ENCODE results near the gene FBN2. TPM values are rescaled to one million over a fixed set of nuclear protein-coding genes. Genes with fewer than 3 reads are reported as not detected.

FBN2 gene
- 1 to 10 TPM; 1.6 to 6.9 TPM for total RNA-seq
- long read RNA-seq, partial matches to known transcripts, result 4 of 6 reads
- long read RNA-seq, other reads (novel, unspliced or antisense), result 2 of 6 reads

DNA sequence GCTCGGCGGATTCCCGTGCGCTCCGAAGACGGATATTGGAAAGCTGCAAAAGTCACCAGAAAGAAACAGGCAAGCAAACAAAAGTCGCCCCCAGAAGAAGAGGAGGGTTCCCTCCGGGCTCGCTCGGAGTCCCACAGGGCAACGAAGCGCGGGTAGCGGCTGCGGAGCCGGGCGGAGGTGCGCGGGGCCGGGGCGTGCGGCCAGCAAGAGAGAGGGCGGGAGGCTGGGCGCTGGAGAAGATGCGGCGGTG lies at the start of gene FBN2:
TSS of gene FBN2 (minus strand) at position 246 of the 250 bp plus-strand sequence. CDS start 642 bp downstream, outside the sequence.
- intact Hi-C loops (cut with DNase I), result no loop called here
- ATAC-seq, result no peak
- no peak for DNase-seq

DNA sequence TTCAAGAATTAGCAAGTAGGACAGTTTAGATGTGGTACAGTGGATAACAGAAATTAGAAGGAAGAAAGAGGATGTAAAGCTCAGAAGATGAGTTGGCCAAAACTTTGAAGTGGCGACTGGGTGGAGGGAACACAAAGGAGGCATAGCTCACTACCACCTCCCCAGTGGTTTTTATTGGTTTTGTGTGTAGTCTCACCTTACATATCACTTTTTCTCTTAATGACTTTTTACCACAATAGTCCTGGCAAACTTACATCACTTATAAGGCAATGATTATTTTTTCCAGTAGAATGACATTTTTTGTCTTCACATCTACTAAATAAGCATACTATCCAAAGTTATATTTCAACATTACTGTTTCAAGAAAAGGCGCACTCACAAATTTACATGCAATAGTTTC lies 49.2 kb upstream of the FBN2 start:
- no peak for ATAC-seq
- intact Hi-C loops (cut with DNase I), result no loop called here
- no peak for DNase-seq

DNA sequence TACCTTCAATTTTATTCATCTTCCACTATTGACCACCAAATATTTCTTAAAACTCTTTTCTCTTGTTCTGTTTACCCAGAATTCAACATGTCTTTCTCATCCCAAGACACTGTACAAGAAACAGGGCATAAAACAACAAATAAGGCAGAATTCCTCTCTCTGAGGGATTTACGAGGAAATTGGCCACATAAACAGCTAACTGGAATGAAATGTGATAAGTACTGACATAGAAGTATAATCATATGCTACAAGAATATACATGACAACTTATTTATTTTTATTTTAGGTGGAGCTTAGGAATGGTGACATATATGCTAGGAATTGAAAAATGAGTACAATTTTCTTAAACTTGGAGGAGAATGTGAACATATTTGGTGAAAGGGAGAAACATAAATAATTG lies 48.8 kb upstream of the FBN2 start:
- intact Hi-C loops (cut with DNase I), result no loop called here
- DNase-seq, result no peak
- ATAC-seq, result no peak

DNA sequence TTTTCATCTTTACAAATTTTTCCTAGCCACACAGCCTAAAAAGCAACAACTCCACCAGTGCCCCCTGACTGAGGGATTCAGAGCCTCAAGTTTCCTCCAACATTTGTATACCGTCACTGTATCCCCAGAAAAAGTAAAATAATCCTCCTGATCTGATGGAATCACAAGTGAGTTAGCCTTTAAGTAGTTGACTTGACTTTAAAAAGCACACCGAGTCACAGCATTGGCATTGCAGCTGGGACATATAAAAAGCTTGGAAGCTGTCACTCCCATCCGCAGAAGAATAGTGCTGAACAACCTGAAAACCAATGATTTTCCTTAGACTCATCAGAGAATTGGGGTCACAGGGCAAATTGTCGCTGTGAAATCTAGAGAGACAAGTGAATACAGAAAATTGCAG lies 41.6 kb upstream of the FBN2 start:
- intact Hi-C loops (cut with DNase I), result no loop called here
- DNase-seq (no peak), ATAC-seq (no peak)

DNA sequence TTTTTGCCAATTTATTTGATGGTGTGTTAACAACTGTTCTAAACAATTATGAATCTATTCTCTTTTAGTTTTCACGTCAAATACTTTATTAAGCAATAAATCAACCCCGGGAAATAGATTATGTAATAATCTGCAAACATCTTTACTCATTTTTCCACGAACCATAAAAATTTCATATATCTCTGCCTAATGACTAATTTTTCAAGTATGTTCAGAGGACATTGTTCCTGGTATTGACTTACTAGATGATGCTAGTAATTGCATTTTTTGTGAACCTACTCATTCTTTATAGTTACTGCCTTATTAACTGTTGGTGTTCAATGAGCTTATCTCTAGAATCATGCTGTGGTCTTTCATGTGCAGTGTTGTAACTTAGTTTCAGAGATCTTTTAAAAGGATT lies 41.0 kb upstream of the FBN2 start:
- ATAC-seq, result no peak
- intact Hi-C loops (cut with DNase I), result no loop called here
- no peak for DNase-seq

DNA sequence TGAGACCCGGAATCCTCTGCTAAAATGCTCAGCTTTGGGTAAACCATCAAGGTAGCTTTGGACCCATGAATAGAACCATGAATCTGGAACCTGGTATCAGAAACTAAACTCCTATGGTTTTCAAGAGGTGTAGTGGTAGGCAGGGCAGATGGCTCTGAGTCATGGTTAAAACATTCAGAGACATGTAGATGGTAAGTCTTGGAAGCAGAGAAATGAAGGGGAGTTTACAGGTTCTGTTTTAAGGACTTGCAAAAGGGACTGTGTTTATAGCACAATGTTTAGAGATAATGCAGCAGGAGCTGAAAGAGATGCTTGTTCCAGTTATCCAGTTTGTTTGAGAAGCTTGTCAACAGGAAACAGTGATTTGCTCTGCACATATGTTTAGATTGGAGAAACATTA lies 36.0 kb upstream of the FBN2 start:
- no peak for DNase-seq
- no peak for ATAC-seq
- intact Hi-C loops (cut with DNase I), result no loop called here

DNA sequence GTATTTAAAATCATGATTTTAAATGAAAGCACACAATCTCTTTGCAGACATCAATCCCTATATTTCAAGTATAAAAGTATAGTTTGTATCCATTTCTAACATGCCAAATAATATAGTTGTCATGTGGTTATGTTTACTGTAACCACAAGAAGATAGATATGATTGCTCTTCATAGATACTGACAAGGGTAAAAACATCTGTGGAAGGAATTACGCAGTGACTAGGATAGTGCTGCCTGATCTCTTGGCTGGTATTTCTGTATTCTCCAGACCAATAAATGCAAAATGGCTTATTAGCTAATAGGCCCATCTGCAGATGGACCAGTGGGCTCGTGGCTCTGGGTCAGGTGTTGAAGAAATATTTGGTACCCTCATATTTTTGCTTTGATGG lies 34.9 kb upstream of the FBN2 start:
- DNase-seq, result no peak
- ATAC-seq, result no peak
- intact Hi-C loops (cut with DNase I), result no loop called here

DNA sequence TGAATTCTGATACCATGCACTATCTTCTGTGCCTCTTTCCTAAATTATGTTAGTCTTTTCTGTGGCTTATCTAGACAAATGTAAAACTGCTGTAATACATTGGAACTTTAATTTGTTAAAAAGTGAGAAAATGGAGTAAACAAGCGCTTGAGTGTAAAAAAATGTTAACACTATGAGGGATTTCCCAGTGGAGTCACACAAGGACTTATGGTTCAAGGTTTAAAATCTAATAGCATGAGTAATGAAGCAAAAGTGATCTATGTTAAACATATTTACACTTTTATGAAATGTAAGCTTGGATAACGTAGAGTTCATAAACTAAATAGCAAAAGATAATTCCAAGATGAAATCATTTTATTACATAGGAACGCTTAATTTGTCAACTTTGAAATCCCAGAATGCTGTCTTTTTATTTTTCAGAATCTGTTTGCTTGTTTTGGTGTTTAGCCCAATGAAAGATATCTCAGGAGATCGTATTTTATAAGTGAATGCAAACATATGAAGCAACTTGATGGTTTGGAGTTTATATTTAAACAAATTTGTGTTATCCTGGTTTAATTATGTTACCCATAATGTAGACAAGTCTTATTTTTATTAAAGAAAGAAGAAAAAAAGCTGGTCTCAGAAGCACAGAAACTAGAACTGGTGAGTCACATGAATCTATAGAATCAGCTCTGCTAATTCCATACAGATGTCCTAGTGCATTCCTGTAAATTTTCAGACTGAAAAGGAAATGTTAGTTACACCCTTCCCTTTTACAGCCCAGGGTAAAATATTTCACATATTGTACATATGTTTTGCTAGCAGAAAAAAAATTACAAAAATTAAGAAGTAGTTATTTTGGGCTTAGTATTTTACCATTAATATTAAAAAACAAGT lies 34.2 kb upstream of the FBN2 start:
- ATAC-seq (no peak), DNase-seq (no peak)
- intact Hi-C loops (cut with DNase I), result no loop called here

DNA sequence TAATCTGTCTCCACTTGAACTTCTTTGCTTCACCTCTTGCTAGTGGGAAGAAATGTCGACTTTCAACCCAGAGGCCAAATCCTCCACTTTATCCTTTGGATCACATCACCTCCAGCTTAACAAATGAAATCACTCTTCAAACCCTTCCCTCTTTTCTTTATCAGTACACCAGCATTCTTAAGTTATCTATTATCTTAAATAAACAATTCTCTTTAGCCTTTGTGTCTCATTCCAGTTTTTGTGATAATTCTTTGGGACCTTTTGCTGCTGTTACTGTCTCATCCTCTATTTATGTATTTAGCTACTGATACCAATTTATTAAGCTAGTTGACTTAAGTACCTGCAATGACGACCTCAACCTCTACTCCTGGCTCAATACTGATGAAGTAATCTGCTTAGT lies 28.1 kb upstream of the FBN2 start:
- no peak for DNase-seq
- ATAC-seq, result no peak
- intact Hi-C loops (cut with DNase I), result no loop called here

DNA sequence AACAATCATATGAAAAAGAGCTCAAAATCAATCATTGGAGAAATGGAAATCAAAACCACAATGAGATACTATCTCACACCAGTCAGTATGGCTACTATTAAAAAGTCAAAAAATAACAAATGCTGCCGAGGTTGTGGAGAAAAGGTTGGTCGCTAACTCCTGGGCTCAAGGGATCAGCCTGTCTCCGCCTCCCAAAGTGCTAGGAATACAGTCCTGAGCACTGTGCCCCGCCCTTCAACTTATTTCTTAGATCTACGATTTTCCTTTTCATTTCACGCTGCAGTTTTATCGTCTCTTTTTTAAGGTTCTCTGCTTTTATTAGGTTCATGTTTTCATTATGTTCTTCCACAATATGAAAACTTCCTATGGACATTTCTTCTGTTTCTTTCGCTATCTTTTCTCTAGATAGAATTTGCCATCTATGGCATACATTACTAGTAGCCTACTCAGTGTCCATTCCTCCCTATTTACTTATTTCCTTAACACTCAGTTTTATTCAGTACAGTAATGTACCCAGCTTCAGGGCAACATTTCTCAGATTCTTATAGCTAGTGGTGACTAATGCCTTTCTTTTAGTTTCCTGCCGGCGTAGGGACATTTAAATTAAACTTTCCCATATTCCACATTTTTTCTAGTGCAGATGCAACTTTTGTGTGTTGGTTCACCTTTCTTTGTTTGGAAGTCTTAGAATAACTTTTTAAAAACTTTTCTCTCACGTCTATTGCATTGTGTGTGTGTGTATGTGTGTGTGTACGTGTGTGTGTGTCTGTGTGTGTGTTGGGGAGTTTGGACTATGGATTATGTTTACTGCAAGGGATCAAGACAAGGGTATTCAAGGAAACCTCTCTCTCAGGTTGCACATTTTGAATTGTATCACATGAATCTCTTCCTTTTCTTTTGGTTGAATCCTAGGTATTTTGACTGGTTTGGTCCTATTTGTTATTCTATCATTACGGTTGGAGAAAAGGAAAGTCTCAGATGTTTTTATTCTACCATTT lies 21.6 kb upstream of the FBN2 start:
- intact Hi-C loops (cut with DNase I), result no loop called here
- no peak for DNase-seq
- no peak for ATAC-seq

DNA sequence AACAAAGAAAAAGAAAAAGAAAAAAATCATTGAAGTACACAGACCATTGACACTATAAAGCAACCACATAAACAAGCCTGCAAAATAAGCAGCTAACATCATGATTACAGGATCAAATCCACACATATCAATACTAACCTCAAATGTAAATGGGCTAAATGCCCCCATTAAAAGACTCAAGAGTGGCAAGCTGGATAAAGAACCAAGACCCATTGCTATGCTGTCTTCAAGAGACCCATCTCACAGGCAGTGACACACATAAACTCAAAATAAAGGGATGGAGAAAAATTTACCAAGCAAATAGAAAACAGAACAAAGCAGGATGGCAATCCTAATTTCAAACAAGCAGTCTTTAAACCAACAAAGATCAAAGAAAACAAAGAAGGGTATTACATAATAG lies 15.7 kb upstream of the FBN2 start:
- intact Hi-C loops (cut with DNase I), result no loop called here
- no peak for DNase-seq
- ATAC-seq, result no peak

DNA sequence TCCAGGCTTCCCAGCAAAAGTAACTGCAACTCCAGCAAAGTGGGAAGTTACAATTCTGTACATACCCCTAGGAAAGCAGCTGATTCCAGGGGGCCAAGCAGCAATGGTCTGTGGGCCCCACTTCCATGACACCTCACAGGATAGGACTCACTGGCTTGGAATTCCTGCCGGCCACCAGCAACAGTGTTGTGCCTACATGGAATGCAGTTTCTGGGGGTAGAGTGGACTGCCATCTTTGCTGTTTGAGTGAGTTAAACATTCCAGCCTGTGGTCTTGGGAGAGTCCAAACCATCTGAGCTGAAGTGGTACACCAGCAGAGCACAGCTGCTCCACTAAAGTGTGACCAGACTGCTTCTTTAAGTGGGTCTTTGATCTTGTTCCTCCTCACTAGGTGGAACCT lies 13.4 kb upstream of the FBN2 start:
- intact Hi-C loops (cut with DNase I), result no loop called here
- ATAC-seq (no peak), DNase-seq (no peak)

DNA sequence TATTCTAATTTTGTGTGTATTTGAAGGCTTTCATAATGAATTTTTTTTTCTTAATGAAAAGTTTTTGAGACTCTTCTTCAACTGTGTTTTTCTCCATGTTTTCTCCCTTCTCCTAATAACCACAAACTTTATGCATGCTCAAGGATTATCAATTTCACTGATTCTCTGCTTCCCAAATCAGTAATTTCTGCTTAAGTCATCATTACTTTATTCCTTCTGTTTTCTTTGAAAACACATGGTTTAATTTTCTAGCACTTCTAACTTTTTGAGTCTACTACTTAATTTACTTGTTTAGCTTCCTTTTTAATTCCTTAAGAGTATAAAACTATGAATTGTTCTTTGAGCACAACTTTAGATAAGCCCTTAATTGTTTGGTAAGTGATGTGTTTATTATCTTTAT lies 11.5 kb upstream of the FBN2 start:
- ATAC-seq (no peak), DNase-seq (no peak)
- intact Hi-C loops (cut with DNase I), result no loop called here

DNA sequence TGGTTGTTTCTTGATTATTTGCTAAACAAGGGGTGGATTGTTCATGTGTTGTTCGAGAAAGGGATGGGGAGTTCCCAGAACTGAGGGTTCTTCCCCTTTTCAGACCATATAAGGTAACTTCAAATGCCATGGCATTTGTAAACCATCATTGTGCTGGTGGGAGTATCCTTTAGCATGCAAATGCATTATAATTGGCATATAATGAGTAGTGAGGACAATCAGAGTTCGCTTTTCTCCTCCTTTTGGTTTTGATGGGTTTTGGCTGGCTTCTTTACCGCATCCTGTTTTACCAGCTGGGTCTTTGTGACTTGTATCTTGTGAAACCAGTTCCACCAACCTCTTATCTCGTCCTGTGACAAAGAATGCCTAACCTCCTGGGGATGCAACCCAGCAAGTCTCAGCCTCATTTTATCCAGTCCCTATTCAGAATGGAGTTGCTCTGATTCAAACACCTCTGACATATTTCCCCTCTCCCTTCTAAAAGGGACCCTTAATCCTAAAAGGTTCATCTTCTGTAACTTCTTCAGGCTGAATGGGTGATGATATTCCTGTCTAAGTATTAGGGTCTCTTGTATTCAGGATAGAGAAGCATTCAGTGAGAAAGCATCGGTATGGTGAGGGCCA lies 8.7 kb upstream of the FBN2 start:
- ATAC-seq, result no peak
- DNase-seq, result no peak
- intact Hi-C loops (cut with DNase I), result no loop called here

DNA sequence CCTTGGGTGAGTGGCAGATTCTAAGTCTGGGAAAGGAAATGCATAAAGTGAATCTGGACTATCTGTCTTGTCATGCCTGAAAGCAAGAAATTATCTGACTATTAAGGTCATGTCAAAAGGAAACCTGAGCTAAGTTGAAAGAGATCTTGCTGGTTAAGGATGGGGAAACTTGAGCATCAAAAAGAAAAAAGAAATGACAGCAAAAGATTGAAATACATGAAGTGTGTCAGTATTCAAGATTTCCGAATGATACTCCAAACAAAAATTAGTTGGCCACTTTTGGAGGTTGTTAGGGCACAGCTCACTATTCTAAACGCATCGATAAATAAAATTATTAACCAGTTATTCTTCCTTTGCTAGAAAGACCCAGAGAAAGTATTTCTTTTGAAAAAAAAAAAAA lies 3.3 kb upstream of the FBN2 start:
- ATAC-seq (no peak), DNase-seq (no peak)
- intact Hi-C loops (cut with DNase I), result no loop called here

DNA sequence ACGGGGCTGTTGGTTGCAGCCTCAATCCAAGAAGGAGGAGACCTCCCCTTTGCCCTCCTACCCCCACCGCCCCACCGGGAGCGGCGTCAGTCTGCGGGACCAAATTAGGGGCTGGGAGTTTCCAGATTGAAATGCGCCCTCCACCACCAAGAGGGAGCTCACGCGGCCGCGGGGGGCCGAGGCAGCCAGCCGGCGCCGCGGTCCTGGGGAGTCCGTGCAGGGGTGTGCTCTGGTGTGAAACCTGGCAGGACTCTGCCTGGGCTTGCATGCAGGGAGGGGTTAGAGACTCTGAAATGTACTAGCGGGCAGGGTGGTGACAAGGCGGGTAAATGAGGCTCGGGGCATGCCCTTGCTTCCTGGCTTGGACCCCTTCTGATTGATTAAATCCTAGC lies 989 bp upstream of the FBN2 start:
- intact Hi-C loops (cut with DNase I), result no loop called here
- peak; percentile 20 for ATAC-seq
- DNase-seq, result no peak

DNA sequence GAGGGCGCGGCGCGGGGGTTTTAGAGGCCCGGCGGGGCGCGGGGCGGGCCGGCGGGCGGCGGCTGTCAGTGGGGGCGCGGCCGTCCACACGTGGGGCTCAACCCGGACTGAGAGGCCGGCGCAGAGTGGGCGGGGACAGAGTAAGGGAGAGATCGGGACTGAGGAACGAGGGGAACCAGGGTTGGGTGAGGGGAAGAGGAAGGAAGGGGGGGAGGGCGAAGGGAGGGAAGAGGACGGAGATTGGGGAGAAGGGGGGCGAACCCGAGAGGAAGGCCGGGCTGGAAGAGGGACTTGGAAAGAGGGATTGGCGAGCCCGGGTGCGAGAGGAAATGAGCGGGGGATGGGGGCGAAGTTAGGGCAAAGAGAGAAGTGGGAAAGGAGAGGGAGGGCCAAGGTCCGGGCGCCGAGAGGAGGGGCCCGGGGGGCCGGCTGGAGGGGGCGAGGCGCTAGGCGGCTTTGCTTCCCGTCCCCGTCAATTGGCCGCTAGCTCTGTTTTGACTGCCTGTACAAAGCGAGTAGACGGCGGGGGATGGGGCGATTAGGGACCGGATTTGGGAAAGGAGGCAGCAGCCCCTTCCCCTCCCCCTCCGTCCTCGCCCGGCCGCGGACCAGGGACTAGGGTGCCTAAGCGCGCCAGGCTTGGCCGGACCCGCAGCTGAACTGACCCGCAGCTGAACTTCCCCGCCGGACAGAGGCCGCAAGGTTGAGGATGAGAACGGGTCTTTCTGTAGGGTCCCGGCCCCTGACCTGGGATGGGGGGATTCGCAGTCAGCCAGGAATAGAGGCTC lies 399 bp upstream of the FBN2 start:
- ATAC-seq, result peak; percentile 92 to 94
- DNase-seq, result peak; percentile 58
- intact Hi-C loops (cut with DNase I), result no loop called here

DNA sequence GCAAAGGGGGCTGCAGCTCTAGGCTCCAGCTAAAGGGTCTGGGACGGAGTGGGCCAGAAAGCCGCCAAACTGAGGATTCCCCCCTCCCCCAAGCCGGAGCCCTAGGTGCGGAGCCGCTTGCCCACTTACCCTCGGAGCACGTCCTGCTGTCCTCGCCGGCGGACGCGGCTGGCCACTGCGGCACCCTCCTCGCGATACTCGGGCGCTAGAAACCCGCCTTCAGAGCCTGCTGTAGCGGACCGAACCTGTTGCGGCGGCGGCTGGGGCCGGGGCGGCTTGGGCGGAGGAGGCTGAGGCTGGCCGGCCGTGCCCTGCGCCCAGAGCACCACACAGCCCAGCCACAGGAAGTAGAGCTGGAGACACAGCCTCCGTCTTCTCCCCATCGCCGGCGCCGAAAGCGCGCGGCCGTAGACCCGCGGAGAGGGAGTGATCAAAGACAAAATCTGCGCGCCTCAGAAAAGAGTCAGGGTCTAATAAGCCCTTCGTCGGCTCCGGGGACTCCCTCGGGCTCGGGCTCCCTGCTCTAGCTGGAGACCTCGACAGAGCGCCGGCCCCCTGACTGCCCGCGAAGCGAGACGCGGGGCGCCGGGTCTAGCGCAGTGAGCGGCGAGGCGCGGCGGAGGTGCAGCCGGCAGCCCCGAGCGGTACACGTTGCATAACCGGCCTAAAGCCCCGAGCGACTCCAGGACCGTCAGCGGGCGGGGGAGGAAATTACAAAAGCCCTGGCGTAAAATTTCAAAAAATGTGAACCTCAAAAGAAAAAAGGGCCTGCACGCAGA lies 635 bp downstream of the FBN2 start:
- DNase-seq (peak; percentile 41), ATAC-seq (peak; percentile 57 to 64)
- intact Hi-C loops (cut with DNase I), result no loop called here

Measured in left cardiac atrium (tissue), 4 donors.